ENCODE results near the gene ARSD.
"Not testable (repeated sequence)": the region's sequence is repeated elsewhere in the genome, so short reads cannot be mapped to it uniquely, and the experiment has no call there.

Gene ARSD

DNA sequence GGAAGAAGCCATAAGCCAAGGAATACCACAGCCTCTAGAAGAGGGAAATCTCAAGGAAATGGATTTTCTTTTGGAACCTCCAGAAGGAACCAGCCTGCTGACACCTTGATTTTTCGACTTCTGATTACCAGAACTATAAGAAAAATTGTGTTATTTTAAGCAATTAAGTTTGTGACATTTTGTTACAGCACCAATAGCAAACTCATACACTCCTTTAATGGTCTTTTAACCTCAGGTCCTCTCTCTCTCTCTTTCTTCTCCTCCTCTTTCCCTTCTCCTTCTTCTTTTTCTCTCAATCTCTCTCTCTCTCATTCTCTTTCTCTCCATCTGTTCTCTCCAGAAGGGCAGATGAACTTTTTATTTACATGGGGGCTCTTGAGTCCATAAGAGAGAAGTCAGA, 26.3 kb downstream of the ARSD start:
- H3K4me3 ChIP-seq (ENCODE audit: control insufficient read depth, low read depth, low read length): no peak overlapping the region
- no peak for DNase-seq (ENCODE audit: low read depth)
- TF ChIP-seq, protein P1, sequence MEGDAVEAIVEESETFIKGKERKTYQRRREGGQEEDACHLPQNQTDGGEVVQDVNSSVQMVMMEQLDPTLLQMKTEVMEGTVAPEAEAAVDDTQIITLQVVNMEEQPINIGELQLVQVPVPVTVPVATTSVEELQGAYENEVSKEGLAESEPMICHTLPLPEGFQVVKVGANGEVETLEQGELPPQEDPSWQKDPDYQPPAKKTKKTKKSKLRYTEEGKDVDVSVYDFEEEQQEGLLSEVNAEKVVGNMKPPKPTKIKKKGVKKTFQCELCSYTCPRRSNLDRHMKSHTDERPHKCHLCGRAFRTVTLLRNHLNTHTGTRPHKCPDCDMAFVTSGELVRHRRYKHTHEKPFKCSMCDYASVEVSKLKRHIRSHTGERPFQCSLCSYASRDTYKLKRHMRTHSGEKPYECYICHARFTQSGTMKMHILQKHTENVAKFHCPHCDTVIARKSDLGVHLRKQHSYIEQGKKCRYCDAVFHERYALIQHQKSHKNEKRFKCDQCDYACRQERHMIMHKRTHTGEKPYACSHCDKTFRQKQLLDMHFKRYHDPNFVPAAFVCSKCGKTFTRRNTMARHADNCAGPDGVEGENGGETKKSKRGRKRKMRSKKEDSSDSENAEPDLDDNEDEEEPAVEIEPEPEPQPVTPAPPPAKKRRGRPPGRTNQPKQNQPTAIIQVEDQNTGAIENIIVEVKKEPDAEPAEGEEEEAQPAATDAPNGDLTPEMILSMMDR (conservative IDR thresholded peaks at IDR 0.05; ENCODE audit: control insufficient read depth, insufficient read depth, low read depth, low read length): no peak

DNA sequence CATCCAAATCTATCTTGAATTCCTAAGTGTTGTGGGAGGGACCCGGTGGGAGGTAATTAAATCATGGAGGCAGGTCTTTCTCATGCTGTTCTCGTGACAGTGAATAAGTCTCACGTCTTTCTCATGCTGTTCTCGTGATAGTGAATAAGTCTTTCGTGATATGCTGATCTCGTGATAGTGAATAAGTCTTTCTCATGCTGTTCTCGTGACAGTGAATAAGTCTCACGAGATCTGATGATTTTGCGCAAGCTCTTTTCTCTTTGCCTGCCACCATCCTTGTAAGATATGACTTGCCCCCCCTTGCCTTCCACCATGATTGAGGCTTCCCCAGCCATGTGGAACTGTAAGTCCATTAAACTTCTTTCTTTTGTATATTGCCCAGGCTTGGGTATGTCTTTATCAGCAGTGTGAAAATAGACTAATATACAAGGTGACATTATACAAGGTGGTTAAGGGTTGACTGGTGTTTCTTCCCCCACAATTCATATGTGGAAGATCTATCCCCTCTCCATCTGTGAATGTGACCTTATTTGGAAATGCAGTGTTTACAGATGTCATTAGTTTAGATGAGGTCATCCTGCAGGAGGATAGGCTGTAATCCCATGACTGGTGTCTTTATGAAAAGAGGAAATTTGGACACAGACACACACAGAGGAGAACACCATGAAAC, 27.6 kb downstream of the ARSD start:
- H3K4me3 ChIP-seq (ENCODE audit: control insufficient read depth, low read depth, low read length): no peak overlapping the region
- TF ChIP-seq, protein P1 (conservative IDR thresholded peaks at IDR 0.05; ENCODE audit: control insufficient read depth, insufficient read depth, low read depth, low read length): no peak
- peak; percentile 3 for DNase-seq (ENCODE audit: low read depth)

DNA sequence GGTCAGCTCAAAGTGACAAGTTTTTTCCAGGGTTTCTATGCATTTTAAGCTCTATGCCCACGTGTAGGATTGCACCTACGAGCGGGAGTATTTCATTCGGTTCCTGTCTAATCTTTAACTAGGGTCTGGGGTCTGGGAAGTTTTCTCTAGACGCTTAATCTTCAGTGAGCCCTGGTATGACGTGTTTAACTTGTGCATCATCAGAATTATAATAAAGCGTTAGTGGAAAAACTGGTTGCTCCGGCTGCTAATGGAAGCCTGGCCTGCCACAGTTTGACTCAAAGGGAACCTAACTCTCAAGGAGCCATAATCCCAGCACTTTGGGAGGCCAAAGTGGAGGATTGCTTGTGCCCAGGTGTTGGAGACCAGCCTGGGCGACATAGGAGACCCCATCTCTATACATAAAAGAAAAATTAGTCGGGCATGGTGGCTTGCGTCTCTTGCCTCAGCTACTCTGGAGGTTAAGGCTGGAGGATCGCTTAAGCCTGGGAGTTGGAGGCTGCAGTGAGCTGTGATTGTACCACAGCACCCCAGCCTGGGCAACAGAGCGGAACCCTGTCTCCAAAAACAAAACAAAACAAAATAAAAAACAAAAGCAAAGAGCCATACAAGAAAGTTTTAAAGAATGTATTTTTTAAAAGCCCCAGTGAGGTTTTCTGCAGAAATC, 30.2 kb downstream of the ARSD start:
- DNase-seq (ENCODE audit: low read depth): no peak
- no peak overlapping the region for H3K4me3 ChIP-seq (ENCODE audit: control insufficient read depth, low read depth, low read length)
- TF ChIP-seq, protein P1 (conservative IDR thresholded peaks at IDR 0.05; ENCODE audit: control insufficient read depth, insufficient read depth, low read depth, low read length): no peak

DNA sequence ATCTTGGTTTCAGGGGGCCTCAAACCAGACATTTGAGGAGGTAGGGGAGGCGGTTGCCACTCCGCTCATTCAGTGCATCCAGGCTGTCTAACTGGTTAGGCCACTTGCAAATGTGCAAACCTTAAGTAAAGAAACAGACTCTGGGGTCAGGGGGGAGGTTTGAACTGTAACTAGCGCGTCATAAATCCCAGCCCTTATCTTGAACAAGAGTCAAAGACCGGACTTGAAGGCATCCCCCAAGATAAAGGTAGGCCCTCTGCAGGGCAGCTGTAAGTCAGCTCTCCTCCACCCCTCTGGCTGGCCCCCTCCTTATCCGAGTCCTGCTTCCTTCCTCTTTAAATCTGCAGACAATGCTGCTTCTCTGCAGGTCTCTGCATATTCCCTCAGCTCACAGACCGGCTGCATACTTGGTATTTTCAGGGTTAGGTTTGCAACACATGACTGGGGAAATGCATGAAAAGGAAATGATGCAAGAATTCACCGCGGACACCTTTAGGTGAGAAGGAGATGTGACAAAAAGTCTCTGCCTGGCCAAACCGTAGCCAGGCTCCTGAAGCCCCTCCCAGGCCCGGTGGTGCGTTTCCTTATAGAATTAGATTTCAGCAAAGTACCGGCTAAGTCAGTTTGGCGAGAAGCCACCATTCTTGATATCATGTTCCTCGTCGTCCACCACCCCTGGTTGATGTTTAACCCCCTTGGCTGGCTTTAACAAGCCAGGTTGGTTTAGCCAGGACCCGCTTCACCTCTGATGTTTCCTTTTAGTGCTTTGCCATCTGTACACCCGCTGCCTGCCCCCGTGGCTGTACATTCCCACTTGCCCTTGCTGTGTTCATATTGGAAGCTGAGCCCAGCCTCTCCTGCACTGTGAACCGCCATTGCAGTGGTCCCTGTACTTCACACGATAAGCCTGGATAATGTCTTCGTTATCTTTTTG, 31.2 kb downstream of the ARSD start:
- H3K4me3 ChIP-seq (ENCODE audit: control insufficient read depth, low read depth, low read length); DNase-seq (ENCODE audit: low read depth): not testable (repeated sequence)

DNA sequence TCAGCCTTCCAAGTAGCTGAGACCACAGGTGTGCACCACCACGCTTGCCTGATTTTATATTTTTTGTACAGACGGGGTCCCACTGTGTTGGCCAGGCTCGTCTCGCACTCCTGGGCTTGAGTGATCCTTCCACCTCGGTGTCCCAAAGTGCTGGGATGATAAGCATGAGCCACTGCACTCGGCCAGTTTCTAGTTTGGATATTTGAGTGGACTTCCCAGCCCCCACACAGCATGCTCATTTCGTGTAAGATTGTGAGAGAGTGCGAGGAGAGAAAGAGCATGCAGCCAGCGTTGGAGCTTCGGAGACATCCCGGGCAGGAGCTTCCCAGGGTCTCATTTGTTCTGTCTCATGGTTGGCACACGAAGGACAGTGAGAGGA, 31.8 kb downstream of the ARSD start:
- no peak overlapping the region for H3K4me3 ChIP-seq (ENCODE audit: control insufficient read depth, low read depth, low read length)
- no peak for DNase-seq (ENCODE audit: low read depth)
- TF ChIP-seq, protein P1 (conservative IDR thresholded peaks at IDR 0.05; ENCODE audit: control insufficient read depth, insufficient read depth, low read depth, low read length): no peak

DNA sequence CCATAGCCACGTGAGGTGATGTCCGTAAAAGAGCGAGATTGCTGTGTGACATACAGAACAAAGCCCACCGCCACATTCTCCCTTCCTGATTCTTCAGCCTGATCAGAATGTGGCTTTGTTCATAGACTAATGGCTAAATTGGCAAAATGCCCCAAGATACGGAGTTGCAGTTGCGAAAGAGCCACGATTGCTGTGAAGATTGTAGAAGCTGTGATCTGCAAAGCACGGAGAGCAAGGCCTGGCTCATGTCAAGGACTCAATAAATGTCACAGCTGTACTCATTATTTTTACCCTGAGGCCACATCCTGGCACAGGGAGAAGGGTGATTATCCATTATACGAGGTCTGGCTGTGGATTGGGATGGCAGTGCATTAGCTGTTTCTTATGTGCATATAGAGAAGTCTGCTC, 34.2 kb downstream of the ARSD start:
- TF ChIP-seq, protein P1 (conservative IDR thresholded peaks at IDR 0.05; ENCODE audit: control insufficient read depth, insufficient read depth, low read depth, low read length): no peak
- H3K4me3 ChIP-seq (ENCODE audit: control insufficient read depth, low read depth, low read length): no peak overlapping the region
- DNase-seq (ENCODE audit: low read depth): peak; percentile 26

DNA sequence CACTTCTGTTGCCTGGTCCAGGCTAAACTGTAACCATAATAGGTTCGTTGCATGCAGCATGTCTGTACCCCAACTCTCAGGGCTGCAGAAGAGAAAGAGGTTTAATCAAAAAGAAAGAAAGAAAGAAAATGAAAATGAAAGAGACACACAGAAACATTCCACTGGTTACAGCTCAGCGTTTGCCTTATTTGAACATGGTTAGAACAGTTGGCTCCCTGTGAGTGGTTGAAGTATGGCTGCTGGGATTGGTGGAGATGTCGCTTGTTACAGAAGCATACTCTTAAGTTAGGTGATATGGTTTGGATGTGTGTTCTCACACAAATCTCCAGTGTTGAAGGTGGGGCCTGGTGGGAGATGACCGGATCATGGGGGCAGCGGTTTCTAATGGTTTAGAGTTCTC, 36.3 kb downstream of the ARSD start:
- no peak overlapping the region for H3K4me3 ChIP-seq (ENCODE audit: control insufficient read depth, low read depth, low read length)
- TF ChIP-seq, protein P1 (conservative IDR thresholded peaks at IDR 0.05; ENCODE audit: control insufficient read depth, insufficient read depth, low read depth, low read length): no peak
- no peak for DNase-seq (ENCODE audit: low read depth)

DNA sequence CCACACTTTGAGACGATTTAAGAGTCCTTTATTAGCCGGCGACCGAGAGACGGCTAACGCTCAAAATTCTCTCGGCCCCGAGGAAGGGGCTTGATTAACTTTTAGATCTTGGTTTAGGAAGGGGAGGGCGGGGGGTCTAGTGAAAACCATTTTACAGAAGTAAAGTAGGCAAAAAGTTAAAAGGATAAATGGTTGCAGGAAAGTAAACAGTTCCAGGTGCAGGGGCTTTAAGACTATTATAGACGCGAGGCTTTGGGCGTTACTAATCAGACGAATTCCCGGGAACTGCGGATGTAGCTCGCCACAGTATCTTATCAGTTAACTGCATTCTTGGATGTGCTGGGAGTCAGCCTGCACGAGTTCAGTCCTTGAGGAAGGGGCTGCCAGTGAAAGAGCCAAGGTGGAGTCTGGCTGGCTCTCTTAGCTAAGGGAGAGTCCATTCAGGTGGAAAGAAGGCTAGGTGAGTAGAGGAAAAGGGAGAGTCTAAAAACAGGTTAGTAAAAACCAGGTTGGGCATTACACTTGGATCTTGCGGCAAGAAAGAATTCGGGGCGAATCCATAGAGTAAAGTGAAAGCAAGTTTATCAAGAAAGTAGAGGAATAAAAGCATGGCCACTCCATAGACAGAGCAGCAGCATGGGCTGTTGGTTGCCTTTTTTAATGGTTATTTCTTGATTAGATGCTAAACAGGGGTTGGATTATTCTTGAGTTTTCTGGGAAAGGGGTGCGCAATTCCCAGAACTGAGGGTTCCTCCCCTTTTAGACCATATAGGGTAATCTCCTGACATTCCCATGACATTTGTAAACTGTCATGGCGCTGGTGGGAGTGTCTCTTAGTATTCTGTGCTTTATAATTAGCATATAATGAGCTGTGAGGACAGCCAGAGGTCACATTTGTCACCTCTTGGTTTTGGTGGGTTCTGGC, 38.3 kb downstream of the ARSD start:
- not testable (repeated sequence) for DNase-seq (ENCODE audit: low read depth); H3K4me3 ChIP-seq (ENCODE audit: control insufficient read depth, low read depth, low read length)
